Measurements from ENCODE around the gene LRRC10B. TPM values are rescaled to one million over a fixed set of nuclear protein-coding genes. Genes with fewer than 3 reads are reported as not detected.
A peak's percentile ranks its signal among the peaks of the same experiment; 100 is the strongest.

The LRRC10B gene
- total RNA-seq, 1 donor from 2014 or later = 0.51 TPM

DNA sequence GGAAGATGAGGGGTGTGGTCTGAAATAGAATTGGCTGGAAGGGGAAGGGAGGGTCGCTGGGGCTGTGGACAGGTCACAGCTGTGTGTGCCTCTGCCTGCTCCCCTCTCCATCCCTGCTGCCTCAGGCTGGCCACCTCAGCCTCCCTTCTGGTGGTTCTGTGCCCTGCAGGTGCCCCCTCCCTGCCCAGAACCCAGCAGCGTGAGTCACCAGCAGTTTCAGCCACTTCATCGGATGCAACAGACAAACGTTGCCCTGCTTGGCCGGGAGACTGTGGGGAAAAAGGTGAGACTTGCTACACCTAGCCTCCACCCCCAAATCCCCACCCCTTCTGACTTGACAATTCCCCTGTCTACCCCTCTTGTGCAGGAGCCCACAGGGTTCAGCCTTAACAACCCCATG lies 21.8 kb upstream of the LRRC10B start:
- no peak for DNase-seq

DNA sequence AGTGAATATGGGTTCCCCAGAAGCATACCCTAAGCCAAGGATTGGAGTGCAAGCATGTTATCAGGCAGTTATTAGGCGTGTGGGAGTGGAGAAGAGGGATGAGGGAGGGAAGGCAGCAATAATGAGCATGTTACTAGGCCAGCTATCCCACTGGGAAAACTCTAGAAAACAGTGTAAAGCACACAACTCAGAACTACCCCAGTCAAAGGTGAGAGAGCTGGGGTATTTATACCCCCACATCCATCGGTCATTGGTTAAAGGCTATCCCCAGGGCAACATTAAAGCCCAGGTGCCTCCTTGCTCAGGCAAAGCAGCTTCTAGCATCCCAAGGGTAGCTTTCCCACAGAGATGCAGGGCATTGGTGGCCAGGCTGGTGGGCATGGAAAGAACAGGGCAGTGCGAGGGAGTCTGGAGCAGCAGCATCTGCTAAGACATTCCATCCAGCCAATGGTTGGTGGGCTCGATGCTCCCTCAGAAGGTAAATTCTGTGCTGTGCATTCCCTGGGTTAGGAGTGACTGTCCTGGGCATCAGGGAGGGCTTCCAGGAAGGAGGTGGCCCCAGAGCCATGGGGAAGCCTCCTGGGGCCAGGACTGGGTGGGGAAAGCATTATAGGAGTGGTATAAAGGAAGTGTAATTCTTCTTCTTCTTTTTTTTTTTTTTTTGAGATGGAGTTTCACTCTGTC lies 21.1 kb upstream of the LRRC10B start:
- no peak for DNase-seq

DNA sequence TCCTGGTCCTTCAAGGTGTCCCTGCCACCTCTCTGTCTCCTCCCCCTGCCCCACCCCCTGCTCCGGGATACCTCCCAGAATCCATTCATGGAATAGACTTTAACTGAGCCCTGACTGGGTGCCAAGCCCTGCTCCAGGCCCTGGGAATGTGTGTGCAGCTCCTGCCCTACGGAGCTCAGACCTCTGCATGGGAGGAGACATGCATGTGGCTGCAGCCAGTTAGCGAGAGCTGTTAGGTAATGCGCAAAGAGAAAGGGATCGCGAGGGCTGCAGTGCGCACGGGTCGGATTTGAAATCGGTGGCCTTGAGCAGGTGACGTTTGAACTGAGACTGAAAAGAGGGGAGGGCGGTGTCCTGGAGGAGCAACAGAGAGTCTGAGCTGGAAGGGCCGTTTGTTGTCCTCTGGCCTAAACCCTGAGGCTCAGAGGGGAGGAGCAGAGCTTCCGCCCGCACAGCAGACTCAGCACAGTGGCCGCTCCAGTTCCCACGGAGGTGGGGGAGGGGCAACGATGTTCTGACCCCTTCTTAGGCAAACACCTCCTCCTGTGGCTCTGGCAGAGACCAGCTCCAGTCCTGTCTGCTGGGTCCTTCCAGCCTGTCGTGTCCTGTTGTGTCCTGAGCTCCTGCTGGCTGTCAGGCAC lies 19.8 kb upstream of the LRRC10B start:
- DNase-seq = peak; percentile 51

DNA sequence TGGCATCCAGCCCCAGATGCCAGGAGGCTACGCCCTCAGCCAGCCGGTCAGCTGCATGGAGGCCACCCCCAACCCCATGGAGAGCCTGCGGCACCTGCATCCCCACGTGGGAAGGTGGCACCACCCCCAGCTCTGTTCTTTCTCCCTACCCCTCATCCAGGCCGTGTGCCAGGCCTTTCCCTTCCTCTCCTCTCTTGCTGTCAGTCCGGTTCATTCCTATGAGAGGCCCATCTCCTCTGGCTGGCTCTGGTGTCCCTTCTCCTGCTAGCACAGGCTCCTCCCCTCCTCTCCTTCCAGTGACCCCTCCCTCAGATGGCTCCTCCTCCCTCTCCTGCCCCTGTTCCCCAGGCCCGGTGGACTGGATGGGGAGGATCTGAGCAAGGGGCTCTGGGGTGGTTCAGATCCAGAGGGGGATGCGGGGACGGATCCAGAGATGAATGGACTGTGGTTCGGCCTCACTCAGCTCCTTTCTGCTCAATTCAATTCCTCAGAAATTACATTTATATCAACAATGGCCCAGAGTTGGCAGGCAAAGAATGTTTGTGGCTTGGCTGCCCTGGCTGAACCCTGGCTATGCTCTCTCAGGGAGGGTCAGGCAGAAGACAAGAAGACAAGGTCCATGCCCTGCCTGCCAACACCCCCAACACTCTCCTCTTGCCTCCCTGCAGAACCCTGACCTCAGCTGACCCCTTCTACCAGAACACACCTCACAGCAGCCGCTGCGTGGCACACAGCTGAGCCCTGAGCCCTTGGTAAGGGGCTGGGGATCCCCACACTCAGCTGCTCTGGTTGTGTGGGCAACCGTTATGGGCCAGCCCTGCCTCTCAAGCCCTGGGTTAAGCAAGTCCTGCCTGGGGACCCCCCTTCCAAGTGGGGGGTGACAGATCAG lies 18.5 kb upstream of the LRRC10B start:
- no peak for DNase-seq

DNA sequence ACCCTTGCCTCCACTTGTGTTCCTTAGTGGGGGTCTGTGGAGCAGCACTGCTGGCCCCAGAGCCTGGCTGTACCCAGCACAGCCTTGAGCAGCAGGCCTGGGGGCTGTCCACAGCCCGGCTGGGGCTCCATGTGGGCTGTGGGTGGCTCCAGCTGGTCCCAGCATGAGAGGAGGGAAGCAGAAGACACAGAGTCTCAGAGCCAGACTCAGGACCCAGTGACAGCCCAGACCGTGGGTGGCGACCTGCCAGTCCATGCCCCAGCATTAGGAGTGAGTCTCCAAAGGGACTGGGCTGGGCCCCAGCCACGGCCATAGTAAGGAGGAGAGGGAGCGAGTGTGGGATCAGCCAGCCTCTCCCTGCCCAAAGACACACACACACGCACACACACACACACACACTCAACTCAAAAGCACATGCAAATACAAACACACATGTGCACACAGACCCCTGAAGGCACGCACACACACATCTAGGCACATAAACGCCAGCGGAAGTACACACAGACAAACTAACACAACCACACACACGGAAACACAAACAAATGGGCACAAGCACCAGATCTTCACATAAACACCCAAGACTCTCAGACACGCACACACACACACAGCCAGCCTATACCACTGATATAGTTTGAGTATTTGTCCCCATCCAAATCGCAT lies 16.7 kb upstream of the LRRC10B start:
- DNase-seq = no peak

DNA sequence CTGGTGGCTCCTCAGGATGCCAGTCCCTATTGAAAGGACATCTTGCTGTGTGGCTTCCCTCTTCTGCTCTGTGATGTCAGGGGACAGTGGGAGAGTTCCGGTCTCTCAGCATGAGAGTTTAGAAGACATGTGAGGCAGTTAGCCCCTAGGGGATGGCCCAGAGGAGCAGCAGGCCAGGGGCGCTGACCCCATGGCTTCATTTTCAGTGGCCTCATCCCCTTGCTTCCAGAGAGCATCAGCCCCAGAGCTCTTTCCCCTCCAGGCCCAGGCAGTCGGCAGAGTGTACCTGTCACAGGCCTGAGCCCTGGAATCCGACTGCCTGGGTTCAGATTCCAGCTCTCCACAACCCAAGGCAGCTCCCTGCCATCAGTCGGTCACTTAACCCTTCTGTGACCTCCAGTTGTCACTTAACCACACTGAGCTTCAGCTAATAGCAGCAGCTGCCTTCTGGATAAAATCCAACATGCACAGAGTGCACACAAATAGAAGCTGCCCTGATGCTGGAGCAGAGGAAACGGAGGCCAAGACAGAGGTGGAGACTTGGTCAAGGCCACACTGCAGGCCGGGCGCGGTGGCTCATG lies 14.1 kb upstream of the LRRC10B start:
- DNase-seq = peak; percentile 83

DNA sequence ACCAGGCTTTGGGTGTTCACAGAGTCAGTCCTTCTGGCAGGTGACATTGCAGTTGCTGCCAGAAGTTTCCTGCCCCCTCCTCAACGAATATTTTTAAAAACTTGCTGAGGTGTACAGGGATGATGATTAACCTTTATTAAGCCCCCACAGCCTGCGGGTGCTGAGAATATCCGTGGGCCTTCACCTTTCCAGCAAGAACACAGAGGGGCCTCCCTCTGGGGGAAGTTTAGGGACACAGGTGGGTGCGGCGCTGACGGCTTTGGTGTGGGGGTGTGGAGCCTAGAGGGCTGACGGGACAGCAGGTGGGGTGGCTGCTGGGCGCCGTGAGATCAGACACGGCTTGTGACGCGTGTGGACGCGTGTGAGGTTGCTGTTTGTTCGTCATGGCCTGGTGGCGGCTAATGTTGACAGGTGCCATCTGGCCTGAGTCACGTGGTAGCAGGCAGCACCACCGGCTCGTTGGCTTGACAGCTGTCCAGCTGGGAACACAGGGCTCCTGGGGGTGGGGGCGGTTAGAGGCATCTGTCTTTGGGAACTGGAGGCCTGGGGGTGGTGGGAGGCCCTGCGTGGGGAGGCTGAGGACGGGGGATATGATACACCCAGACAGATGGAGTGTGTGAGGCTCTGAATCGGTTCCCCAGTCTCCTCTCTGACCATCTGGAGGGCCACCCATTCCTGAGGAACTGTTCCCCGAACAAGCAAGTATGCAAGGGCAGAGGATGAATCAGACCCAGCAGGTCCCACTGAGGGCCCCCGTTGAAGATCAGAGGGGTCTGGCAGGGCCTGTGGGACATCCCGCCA lies 12.5 kb upstream of the LRRC10B start:
- DNase-seq = peak; percentile 92

DNA sequence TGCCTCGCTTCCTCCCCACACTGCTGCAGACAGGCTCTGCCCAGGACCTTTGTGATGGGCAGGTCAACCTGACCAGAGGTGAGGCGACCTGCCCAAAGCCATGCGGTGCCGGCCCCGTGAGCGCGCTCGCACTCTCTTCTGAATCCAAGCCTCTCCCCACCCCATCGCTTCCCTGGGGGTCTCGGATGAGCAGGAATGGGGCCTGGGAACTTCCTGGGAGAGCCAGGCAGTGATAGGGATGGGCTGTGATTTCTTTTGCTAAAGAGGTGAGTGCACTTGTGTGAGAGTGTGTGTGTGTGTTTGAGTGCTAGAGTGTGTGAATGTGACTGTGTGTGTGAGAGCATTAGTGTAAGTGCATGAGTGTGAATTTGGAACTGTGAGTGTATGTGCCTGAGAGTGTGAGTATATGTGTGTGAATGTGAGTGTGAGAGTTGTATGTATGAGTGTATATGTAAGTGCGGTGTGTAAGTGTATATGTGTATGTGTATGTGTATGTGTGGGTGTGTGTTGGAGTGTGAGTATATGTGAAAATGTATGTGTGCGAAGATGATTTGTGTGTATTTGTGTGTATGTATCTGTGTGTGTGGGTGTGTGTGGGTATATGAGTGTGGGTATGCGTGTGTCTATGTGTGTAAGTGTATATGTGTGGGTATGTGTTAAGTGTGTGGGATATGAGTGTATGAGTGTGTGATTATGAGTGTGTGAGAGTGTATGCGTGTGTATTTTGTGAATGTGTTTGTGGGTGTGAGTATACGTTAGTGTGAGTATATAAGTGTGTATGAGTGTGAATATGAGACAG lies 11.7 kb upstream of the LRRC10B start:
- no peak for DNase-seq

DNA sequence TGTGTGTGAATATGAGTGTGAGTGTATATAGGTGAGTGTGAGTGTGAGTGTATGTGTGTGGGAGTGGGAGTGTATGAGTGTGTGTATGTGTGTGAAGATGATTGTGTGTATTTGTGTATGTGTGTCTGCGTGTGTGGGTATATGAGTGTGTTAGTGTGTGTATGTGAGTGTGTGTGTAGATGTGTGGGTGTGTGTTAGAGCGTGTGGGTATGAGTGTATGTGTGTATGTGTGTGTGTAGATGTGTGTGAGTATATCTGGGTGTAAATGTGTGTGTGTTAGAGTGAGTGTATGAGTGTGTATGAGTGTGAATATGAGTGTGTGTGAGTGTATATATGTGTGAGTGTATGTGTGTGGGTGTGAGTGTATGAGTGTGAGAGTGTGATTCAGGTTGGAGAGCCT lies 11.1 kb upstream of the LRRC10B start:
- DNase-seq = no peak

DNA sequence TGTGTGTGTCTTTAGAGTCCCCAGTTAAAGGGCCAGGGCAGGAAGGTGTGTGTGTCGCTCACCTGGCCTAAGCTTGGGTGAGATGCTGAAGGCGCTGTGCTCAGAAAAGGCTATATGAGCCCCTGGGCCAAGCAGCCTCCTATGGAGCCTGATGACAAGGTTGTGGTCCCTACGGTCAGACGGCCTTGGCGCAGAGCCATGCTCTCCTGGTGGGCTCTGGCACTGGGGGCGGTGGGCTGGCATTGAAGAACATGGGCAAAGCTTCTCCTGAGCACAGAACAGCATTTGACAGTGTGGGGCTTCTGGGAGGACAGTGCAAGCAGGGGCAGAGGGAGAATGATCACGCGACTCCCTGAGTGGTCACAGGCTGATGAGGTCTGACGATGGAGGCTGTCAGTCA lies 10.7 kb upstream of the LRRC10B start:
- no peak for DNase-seq

DNA sequence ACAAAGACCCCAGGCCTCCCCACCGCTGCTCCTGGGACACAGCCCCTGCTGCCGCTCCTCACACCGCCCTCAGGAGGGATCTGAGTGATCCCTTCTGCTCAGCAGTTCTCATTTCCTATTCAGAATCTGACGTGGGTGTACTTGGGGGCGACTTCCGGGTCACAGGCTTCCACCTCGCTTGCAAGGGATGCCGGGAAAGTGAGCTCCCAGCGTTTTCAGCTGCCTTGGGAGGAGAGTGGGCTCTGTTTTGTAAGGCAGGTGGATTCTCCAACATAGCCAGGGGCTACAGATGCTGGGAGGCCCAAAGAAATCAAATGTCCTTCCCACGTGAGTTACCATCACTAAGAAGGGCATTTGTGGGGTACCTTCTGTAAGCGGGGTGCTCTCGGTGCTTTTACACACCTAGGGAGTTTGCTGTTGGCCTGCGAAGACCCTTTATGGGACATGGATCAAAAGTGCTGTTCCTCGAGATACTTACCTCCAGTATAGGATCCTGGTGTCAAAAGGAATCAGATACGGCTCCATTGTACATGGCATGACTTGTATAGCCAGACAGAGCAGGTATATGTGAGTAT lies 9.7 kb upstream of the LRRC10B start:
- no peak for DNase-seq

DNA sequence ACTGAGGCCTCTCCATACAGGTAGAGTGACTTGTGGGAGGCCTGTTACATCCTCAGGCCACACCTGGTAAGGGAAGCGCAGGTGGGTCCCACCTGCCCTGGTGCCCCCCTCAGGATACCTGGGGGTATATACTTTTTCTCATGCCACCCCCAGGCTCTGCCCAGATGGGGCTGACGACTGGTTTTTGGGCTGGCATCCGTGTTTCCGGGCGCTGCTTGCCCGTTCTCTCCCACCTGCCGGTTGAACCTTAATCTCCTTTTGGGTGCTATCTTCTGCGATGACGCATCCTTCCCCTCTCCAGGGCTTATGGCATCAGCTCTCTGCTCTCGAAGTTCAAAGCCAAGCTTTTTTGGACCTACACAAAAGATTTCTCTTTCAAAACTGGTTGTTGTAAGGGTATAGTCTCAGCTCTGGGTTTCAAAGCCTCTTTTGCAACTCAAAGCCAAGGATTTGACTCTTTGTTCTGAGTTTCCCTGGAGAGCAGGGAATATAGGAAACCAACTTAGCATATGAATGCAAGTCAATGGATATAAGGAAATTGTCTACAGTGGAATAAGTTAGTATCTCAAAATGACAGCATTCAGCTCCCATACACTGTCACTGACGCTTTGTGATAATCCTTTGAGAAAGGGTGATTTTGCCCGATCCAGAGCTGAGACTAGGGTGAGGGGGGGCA lies 8.6 kb upstream of the LRRC10B start:
- DNase-seq = no peak

DNA sequence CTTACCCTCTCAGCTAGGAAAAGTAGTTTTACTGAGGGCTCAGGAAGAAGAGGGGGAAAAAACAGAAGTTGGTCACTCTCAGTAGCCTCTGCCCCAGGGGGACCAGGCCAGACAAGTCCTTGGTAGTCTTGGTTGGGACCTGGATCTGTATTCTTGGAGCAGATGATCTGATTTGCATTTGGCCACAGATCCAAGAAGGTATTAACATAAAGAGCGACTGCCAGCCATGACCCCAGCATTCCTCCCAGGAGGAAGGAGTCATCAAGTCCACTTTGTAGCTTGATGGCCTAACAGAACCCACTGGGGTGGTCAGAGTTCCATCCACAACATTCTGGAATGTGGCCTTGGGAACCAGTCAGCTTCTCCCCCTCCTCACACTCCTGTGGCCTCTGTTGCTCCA lies 6.0 kb upstream of the LRRC10B start:
- DNase-seq = no peak

DNA sequence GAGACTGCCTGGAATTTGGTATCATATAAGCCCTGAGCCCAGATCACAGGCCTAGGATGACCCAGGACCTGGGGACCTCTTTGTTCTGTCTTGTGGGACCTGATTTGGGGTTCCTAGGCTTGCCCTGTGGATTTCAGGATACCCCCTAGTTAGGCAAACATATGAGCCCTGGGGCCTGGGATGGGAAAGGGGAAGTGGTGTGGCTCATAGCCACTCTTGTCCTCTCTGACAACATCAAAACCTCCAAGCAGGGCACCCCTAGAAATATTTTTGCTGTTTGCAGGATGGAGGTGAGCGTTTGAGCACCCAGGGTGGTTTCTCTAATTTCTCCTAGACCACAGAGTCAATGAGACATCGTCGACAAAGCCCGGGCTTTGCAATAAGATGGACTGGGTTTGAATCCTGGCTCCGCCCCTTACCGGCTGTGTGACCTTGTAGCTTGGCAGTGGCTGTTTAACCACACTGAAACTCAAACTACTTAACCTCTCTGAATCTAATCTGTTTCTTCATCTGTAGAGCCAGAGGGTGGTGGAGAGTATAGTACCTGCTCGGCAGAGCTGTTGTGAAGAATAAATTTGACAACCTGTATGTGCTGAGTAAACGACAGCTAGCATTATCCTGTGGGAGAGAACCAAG lies 5.3 kb upstream of the LRRC10B start:
- DNase-seq = no peak

DNA sequence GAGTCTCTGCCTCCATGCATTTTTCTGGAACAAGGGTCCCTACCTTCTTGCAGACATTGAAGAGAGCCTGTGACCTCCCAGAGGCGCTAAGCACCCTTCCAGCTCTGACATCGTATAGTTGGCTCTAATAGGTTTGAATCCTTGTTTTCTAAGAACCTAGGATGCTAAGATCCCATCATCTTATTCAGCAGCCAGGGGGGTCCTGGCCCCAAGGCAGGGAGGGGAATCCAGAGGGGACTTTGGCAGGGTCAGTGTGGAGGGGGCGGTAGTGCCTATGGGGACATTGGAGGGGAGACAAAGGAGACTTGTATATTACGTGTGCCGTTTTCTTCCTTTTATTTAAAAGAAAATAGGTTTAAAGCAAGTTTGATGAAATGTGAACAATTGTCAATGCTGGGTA lies 3.4 kb upstream of the LRRC10B start:
- DNase-seq = no peak

DNA sequence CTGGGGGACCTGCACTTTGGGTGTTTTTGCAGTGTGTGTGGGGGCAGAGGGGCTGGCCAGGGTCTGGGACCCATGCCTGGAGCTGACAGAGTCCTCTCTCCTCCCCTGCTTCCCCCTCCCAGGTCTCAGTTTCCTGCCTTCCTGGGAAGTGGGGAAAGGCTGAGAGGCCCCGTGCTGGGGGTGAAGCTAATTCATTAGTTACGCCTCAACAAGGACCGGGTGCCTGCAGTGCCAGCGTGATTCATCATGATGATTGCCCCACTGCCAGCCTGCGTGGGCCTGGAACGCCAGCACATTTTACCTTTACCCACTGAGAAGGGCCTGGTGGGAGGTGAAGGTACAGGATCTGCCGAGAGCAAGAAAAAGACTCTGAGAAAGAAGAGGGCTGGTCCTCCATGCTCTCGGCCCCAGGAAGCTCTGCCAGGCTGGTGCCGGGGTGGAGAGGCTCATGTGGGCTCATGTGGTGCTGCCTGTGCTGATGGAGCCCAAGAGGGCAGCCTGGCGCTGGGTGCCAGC lies 2.9 kb upstream of the LRRC10B start:
- peak; percentile 38 for DNase-seq

DNA sequence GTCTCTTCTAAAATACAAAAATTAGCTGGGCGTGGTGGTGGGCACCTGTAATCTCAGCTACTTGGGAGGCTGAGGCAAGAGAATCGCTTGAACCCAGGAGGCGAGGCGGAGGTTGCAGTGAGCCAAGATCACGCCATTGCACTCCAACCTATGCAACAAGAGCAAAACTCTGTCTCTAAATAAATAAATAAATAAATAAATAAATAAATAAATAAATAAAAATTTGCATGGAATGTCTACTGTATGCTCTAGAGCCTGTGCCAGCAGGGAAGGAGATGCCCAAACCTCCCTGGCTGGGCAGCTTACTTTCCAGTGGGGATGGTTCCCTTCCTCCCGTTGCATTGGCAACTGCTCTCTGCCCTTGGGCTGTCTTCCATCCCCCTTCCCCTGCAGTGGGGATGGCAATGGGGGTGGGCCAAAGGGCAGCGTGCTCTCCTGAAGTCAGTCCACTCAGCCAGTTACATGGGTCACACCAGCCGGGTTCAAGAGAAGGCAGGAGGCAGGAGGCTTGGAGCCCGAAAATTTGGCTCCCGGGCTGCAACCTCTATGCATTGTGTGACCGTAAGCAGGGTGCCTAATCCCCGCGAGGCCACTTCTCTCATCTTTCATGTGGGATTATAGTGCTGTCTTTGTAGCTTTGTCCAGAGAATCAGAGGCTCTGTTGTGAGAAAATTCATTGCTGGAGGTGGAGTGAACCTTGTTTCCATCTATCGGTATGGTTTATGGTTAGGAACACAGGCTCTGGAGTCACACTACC lies 1.4 kb upstream of the LRRC10B start:
- DNase-seq = no peak

Measured in tongue (tissue), 2 donors.